T47D (cell line): ENCODE measurements around the gene CD180.

Experiments used
- DNase-seq, 2 experiments: peaks; one replicate each; pipeline versions ENCODE4 v3.0.0 to v3.0.0-alpha.2; 2011 to 2012; ENCODE audit warnings: low read depth in 1 of 2, low spot score in 1 of 2
- JUND ChIP-seq: IDR thresholded peaks from 2 replicates; pipeline ENCODE4 v1.6.1; 2012; ENCODE audit warnings: low read depth
- in situ Hi-C: cut with HindIII; loops from 2 replicates; pipeline ENCODE4 v1.10.0; 2016; ENCODE audit warnings: low sequenced_read_pairs, low pct_unique_long_range_greater_than_20kb

Gene CD180

DNA sequence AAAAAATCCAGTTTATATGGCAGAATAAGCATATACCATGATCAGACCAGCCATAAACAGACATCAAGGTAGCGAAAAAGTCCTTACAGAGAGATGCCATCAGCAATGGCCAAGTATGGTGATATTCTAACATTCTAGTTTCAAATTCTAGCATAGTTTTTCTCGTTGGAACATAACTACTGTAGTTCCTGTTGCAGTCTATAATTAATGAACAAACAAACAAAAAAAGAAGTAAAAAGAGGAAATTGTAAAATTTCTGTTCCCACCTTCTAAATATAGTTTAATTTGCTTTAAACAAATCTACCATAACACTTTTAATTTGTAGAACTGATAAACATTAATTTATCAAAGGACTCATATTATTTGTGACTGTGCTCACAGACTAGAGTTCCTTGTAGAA, 9.9 kb upstream of the CD180 start:
- in situ Hi-C loops: no loop called here
- DNase-seq: no peak
- no peak for TF ChIP-seq JUND

DNA sequence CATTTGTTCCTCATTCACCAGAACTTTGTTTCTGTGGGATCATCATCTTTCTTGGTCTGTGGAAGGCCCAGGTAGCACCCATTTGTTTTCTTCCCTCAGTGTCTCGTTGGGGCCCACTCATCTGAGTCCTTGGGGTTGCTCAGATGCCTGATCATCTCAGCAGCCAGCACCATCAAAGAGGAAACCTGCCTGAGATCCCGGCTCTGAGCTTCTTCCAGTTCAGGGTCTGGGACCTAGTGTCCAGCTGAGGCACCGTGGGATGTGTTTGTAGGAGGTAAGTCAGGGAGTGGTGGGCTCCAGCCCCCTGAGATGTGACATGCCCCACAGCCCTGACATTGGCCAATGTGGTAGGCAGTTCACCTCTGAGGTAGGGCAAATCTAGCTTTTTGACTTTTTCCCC, 9.4 kb upstream of the CD180 start:
- no peak for TF ChIP-seq JUND
- DNase-seq: no peak
- in situ Hi-C loops: no loop called here

DNA sequence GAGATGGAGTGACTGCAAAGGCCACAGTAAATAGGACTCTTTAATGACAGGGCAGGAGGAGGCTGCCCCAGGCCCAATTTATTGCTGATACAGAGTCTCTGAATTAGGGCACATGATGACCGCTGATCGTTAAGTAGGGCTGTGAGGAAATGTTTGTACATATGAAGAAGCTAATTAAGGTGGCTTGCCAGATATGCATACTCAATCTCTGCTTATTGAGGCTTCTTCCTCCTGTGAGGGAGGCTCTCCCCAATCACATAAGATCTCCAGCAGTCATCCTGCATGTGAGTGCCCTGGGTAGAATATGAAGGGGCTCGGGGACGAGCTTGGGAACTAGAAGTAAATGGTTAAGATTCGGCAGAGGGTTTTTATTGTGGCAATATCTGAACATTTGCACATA, 8.2 kb upstream of the CD180 start:
- in situ Hi-C loops: no loop called here
- DNase-seq: no peak
- TF ChIP-seq JUND: no peak

DNA sequence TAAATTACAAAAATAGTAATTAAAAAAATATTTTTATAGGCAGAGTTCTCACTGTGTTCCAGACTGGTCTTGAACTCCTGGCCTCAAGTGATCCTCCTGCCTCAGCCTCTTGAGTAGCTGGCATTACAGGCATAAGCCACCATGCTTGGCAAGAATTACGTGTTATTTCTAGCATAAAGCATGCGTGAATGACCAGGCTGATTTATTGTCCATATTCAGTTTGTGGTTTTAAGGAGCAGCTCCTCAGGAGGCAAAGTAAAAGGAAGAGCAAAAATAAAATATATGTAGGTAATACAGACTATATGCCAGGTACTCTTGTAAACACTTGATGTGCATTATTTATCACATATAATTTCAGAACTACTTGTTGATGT, 7.1 kb upstream of the CD180 start:
- TF ChIP-seq JUND: no peak
- no peak for DNase-seq
- in situ Hi-C loops: no loop called here

DNA sequence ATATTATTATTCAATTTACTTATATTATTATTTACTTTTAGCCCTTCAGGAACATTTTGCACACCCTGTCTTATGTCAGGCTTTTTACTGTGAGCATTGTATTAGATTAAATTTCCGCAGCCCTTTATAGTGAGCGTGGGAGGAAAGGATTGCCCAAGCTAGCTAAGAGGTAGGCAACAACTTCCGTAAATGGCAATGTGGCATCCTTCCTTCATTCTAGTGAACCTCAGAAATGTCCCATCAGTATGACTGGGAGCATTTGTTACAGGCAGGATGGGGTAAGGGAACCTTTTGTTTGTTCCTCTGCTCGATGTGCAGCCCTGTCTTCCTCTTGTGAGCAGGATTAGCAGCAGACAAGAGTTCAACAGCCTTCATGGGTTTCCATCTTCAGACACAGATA, 6.2 kb upstream of the CD180 start:
- DNase-seq: no peak
- in situ Hi-C loops: no loop called here
- no peak for TF ChIP-seq JUND

DNA sequence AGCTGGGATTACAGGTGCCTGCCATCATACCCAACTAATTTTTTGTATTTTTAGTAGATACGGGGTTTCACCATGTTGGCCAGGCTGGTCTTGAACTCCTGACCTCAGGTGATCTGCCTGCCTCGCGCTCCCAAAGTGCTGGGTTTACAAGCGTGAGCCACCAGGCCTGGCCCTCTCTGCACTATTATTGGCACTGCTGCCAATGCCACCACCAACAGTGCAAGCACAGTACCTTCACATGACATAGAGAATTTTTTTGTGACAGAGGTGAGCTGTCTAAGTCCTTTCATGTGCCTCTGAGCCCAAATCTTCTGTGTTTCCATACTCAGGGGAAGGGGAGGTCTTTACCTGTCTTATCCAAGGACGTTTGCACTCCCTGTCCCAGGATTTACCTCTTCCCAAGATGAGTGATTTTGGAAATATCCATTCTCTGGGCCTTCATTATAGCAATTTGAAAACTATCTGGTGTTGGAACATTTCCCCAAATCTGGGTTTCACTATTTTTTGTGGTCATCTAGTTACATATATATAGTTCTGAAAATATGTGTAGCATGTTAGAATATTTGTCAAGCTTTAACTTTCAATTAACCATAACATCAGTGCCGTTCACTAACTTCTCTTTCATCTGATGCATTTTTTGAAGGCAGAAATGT, 5.4 kb upstream of the CD180 start:
- no peak for DNase-seq
- in situ Hi-C loops: no loop called here

DNA sequence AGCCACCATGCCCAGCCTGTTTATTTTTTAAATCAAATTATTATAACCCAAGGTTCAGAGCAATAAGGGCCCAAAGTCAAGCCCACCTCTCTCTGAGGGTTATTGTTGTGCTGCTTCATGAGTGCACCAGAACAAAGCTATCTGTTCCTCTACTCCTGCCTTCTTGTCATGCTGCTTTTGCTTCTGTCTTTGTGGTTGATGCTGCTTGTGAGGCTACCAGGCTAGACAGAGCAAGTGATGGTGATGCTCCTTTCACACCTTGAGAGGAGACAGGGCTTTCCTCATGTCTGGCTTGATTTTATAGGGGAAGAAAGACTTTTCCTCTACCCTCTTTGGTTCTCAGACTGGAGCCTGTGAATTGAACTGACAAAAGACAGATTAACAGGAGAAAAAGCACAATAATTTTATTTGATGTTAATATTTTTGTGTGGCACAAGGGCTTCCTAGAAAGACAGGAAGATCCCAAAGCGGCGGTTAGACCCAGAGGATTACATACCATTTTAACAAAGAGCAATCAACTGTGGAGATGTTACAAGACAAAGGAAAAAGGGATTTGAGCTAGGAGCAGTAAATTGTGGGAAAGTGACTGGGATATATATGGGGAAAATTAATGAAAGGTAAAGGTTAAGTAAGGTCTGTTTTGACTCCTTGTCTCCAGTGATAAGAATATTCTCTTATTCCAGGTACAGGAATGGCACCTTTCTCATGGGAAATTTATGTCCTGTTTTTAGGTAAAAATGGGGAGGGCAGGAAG, 4.4 kb upstream of the CD180 start:
- DNase-seq: no peak
- in situ Hi-C loops: no loop called here
- TF ChIP-seq JUND: no peak

More for the DNA sequence above, 5.4 kb upstream of the CD180 start:
- no peak for TF ChIP-seq JUND

DNA sequence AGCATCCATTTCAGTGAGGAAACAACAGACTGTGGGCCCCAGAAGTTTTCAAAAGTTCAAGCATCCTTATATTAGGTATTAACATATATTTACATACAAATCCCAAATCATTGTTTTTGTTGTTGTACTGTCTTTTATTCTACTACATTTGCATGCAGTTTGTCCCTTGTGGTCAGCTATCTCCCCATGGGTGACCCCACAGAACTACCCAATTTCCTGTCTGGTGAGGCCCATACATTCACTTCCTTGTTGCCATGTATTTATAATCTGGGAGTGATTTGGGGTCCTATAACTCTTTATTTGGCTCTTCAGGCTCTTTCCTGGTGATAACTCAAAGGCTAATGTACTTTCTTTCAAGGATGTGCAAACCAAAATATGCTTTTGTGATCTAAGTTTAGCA, 3.3 kb upstream of the CD180 start:
- DNase-seq: no peak
- no peak for TF ChIP-seq JUND
- in situ Hi-C loops: no loop called here

DNA sequence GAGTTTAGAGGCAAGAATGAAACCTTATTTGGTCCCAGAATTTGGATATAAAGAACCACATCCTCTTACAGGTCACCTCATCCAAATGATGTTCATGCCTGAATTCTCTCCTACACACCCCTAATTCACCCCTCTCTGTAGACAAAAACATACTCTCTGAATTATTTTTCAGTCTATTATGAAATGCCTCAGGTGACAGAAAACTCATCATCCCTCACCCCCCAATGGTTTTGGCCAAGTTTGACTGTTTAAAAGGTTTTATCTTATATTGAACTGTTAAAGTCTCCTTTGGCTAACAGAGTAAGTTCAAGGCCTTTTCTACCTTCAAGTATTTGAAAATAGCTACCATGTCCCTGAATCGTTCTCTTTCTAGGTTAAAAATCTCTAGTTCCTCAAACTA, 2.3 kb upstream of the CD180 start:
- no peak for TF ChIP-seq JUND
- DNase-seq: no peak
- in situ Hi-C loops: no loop called here

DNA sequence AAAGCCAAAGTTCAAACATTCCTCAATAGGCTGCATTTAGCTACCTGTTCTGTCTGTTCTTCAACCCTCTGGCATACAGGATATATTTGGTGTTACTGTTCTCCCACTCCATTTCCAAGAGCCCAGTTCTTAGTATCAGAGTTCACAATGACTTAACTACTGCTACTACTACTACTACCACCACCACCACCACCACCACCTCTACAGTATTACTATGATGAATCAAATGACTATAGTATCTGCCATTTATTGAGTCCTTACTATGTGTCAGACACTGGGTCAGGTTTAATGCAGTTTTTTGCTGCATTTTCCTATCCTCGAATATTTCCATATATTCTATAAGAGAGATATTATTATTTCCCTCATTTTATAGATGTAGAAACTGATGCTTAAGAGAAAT, 937 bp upstream of the CD180 start:
- no peak for DNase-seq
- no peak for TF ChIP-seq JUND
- in situ Hi-C loops: no loop called here

DNA sequence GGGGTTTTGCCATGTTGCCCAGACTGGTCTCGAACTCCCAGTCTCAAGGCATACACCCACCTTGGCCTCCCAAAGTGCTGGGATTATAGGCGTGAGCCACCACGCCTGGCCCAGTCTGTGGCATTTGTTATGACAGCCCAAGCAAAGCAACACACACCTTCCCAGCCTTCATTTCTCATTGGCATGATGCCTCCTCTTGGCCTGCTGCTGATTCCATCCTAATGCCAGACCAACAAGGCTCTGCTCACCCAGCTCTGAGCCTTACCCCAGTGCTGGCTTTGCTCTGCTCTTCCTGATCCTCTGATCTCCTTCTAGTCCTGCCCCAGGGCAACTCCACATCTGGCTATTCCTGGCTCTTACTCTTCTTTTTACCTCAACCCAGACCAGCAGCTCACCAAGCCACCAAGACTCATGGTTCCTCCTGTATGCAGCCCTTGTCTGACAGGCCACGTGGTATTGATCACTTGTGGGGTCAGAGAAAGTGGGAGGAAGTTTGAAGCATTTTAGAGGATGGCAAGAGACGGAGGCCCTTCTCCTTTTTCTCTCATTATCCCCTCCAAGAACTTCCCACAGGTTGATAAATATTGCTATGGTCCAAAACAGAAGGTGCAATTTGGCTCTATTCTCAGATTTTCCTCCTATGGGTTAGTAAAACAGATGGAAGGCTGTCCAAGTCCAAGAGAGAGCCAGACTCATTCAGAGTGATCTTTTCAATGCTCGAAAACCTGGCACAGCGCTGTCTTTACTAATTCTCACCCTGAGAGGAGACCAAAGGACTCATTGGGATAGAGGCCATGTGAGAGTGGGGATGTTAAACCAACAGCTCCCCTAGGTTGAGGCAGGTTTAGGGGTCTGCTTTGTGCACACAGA, 958 bp downstream of the CD180 start:
- no peak for DNase-seq
- in situ Hi-C loops: no loop called here
- no peak for TF ChIP-seq JUND

DNA sequence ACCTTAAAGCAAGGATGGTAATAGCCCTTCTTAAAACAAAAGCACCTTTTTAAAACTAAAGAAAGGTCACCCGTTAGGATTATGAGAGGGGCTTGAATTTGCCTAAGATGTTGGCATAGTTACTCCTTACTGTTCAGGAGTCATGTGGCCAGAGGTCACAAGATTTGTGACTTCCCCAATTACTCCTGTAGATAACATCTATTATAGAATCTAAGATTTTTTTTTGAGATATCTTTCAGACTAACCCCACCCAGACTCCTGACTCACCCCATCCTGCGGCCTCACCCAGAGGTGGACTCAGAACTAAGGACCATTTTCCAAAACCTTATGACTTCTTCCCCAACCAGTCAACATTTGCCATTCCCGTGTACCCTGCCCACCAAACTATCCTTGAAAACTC, 2.4 kb downstream of the CD180 start:
- in situ Hi-C loops: no loop called here
- no peak for TF ChIP-seq JUND
- DNase-seq: no peak

DNA sequence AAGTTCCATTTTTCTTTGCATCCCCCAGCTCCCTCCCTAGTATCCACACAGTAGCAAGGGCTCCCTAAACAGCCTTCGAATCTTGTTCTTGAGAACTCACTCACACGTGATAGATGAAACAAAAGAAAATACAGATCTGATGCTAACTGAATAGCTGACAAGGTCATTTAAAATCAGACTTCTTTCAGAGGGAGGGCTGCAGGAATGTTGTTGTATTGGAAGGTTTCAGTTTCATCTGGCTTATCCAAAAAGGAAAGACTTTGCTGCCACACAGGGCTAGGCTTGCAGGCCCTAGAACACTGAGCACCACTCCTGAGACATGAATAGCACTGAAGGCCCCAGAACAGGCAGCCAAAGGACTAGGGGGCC, 3.2 kb downstream of the CD180 start:
- DNase-seq: no peak
- TF ChIP-seq JUND: no peak
- in situ Hi-C loops: no loop called here
